IPS-20b (cell line): Measurements from ENCODE around the gene ZBTB46.

Experiments
- H3K27ac ChIP-seq: one replicate; pipeline ENCODE4 v1.5.1; 2013; ENCODE audit warnings: low read length
- H3K27me3 ChIP-seq: 2 replicates; pipeline ENCODE4 v1.6.1; 2013; ENCODE audit warnings: mild to moderate bottlenecking, low read length, inconsistent platforms; ENCODE audit not compliant: insufficient read depth
- H3K36me3 ChIP-seq: 2 replicates; pipeline ENCODE4 v1.6.1; 2013; ENCODE audit warnings: low read depth, mild to moderate bottlenecking, inconsistent platforms, low read length, moderate library complexity; ENCODE audit not compliant: insufficient read depth
- H3K4me1 ChIP-seq: 2 replicates; pipeline ENCODE4 v1.6.1; 2013; ENCODE audit warnings: mild to moderate bottlenecking, control low read depth, inconsistent platforms, low read length, moderate library complexity; ENCODE audit not compliant: insufficient read depth
- H3K4me3 ChIP-seq: 2 replicates; pipeline ENCODE4 v1.5.1; 2013; ENCODE audit warnings: mild to moderate bottlenecking, low read length, inconsistent platforms
- H3K9ac ChIP-seq: 2 replicates; pipeline ENCODE4 v1.6.1; 2013; ENCODE audit warnings: low read depth, mild to moderate bottlenecking, inconsistent platforms, low read length, moderate library complexity
- H3K9me3 ChIP-seq: 2 replicates; pipeline ENCODE4 v1.6.1; 2013; ENCODE audit warnings: mild to moderate bottlenecking, low read depth, low read length, inconsistent platforms; ENCODE audit not compliant: insufficient read depth

The ZBTB46 gene

GRCh38 chr20:63831993-63832686 is 1.1 kb upstream of the ZBTB46 start:
- Histone ChIP-seq H3K9me3 (no peaks in the 10 kb centered on the region), H3K36me3 (no peaks in the 10 kb centered on the region), H3K4me3 (peak overlapping the region; percentile 49; the same call in 1 of the 2 replicates), H3K9ac (no peak overlapping the region), H3K4me1 (0 out of 2 replicates have a peak, but pooled peaks cover 7% of the 10 kb centered on the region), H3K27me3 (peaks cover 57% of the 10 kb centered on the region), H3K27ac (no peak overlapping the region)

GRCh38 chr20:63831646-63831992 is 555 bp upstream of the ZBTB46 start:
- H3K27me3 ChIP-seq: peaks cover 57% of the 10 kb centered on the region
- H3K4me1 ChIP-seq: 0 out of 2 replicates have a peak, but pooled peaks cover 7% of the 10 kb centered on the region
- H3K27ac ChIP-seq: no peak overlapping the region
- H3K9ac ChIP-seq: no peak overlapping the region
- no peaks in the 10 kb centered on the region for H3K9me3 ChIP-seq
- no peaks in the 10 kb centered on the region for H3K36me3 ChIP-seq
- H3K4me3 ChIP-seq: peak overlapping the region; percentile 49; the same call in 1 of the 2 replicates

GRCh38 chr20:63829945-63830835 is 874 bp downstream of the ZBTB46 start:
- Histone ChIP-seq H3K4me1 (0 out of 2 replicates have a peak, but pooled peaks cover 7% of the 10 kb centered on the region), H3K9me3 (no peaks in the 10 kb centered on the region), H3K9ac (peak overlapping the region; percentile 42; the same call in 1 of the 2 replicates), H3K36me3 (no peaks in the 10 kb centered on the region), H3K27ac (no peak overlapping the region), H3K27me3 (peaks cover 57% of the 10 kb centered on the region), H3K4me3 (peak overlapping the region; percentile 79)

- 0 out of 2 replicates have a peak, but pooled peaks cover 7% of the 10 kb centered on the region for H3K4me1 ChIP-seq
- peaks cover 57% of the 10 kb centered on the region for H3K27me3 ChIP-seq
- H3K9me3 ChIP-seq: no peaks in the 10 kb centered on the region
- H3K9ac ChIP-seq: no peak overlapping the region; the same call in 1 of the 2 replicates
- H3K27ac ChIP-seq: no peak overlapping the region
- peak overlapping the region; percentile 79 for H3K4me3 ChIP-seq
- H3K36me3 ChIP-seq: no peaks in the 10 kb centered on the region
Observed at GRCh38 chr20:63829603-63829944, 1.5 kb downstream of the ZBTB46 start.

- peaks cover 51% of the 10 kb centered on the region for H3K27me3 ChIP-seq
- H3K9me3 ChIP-seq: no peaks in the 10 kb centered on the region
- H3K27ac ChIP-seq: no peak overlapping the region
- 0 out of 2 replicates have a peak, but pooled peaks cover 7% of the 10 kb centered on the region for H3K4me1 ChIP-seq
- no peaks in the 10 kb centered on the region for H3K36me3 ChIP-seq
- H3K9ac ChIP-seq: no peak overlapping the region
- H3K4me3 ChIP-seq: 0 out of 2 replicates have a peak overlapping the region, but pooled peaks have one; percentile 79
Observed at GRCh38 chr20:63828951-63829350, 2.1 kb downstream of the ZBTB46 start.

- Histone ChIP-seq H3K36me3 (no peaks in the 10 kb centered on the region), H3K4me1 (0 out of 2 replicates have a peak, but pooled peaks cover 7% of the 10 kb centered on the region), H3K27ac (no peak overlapping the region), H3K9ac (no peak overlapping the region), H3K27me3 (peaks cover 47% of the 10 kb centered on the region), H3K4me3 (no peak overlapping the region), H3K9me3 (no peaks in the 10 kb centered on the region)
Observed at GRCh38 chr20:63828545-63828944, 2.5 kb downstream of the ZBTB46 start.

GRCh38 chr20:63828124-63828523 is 2.9 kb downstream of the ZBTB46 start:
- Histone ChIP-seq H3K27me3 (peaks cover 43% of the 10 kb centered on the region), H3K9me3 (no peaks in the 10 kb centered on the region), H3K9ac (no peak overlapping the region), H3K27ac (no peak overlapping the region), H3K4me3 (no peak overlapping the region), H3K36me3 (no peaks in the 10 kb centered on the region), H3K4me1 (0 out of 2 replicates have a peak, but pooled peaks cover 7% of the 10 kb centered on the region)

- Histone ChIP-seq H3K36me3 (no peaks in the 10 kb centered on the region), H3K9me3 (no peaks in the 10 kb centered on the region), H3K27me3 (peaks cover 29% of the 10 kb centered on the region), H3K27ac (no peak overlapping the region), H3K4me1 (0 out of 2 replicates have a peak, but pooled peaks cover 7% of the 10 kb centered on the region), H3K9ac (no peak overlapping the region), H3K4me3 (no peak overlapping the region)
Observed at GRCh38 chr20:63826753-63827152, 4.3 kb downstream of the ZBTB46 start.

GRCh38 chr20:63825331-63826118 is 5.5 kb downstream of the ZBTB46 start:
- peaks cover 24% of the 10 kb centered on the region for H3K27me3 ChIP-seq
- H3K9me3 ChIP-seq: no peaks in the 10 kb centered on the region
- H3K27ac ChIP-seq: no peak overlapping the region
- 0 out of 2 replicates have a peak, but pooled peaks cover 7% of the 10 kb centered on the region for H3K4me1 ChIP-seq
- H3K36me3 ChIP-seq: no peaks in the 10 kb centered on the region
- H3K4me3 ChIP-seq: no peak overlapping the region
- H3K9ac ChIP-seq: no peak overlapping the region

- Histone ChIP-seq H3K4me1 (no peaks in the 10 kb centered on the region), H3K27me3 (peaks cover 10% of the 10 kb centered on the region), H3K27ac (no peak overlapping the region)
Observed at GRCh38 chr20:63823691-63824311, 7.3 kb downstream of the ZBTB46 start.

GRCh38 chr20:63822276-63822696 is 8.8 kb downstream of the ZBTB46 start:
- H3K4me3 ChIP-seq: no peak overlapping the region
- no peaks in the 10 kb centered on the region for H3K27me3 ChIP-seq
- no peaks in the 10 kb centered on the region for H3K9me3 ChIP-seq
- no peaks in the 10 kb centered on the region for H3K36me3 ChIP-seq
- no peaks in the 10 kb centered on the region for H3K4me1 ChIP-seq
- H3K27ac ChIP-seq: no peak overlapping the region
- H3K9ac ChIP-seq: no peak overlapping the region

More at GRCh38 chr20:63823691-63824311, 7.3 kb downstream of the ZBTB46 start:
- H3K9me3 ChIP-seq: no peaks in the 10 kb centered on the region
- no peak overlapping the region for H3K4me3 ChIP-seq
- no peak overlapping the region for H3K9ac ChIP-seq
- no peaks in the 10 kb centered on the region for H3K36me3 ChIP-seq
